Endothelial cell (in vitro differentiated cells): ENCODE measurements around the gene TMEM144. TPM values are rescaled to one million over a fixed set of nuclear protein-coding genes. Genes with fewer than 3 reads are reported as not detected.
"Not testable (repeated sequence)": the region's sequence is repeated elsewhere in the genome, so short reads cannot be mapped to it uniquely, and the experiment has no call there.

ENCODE experiments used
- DNase-seq: peaks from one replicate; pipeline ENCODE4 v3.0.0; 2021; ENCODE audit warnings: low spot score
- H3K27ac Mint-ChIP-seq: one replicate; pipeline ENCODE4 v1.8.0; 2021; ENCODE audit warnings: mixed read lengths, inconsistent platforms; ENCODE audit not compliant: unreplicated experiment
- H3K27me3 Mint-ChIP-seq: one replicate; pipeline ENCODE4 v1.8.0; 2021; ENCODE audit warnings: mild to moderate bottlenecking, moderate library complexity, mixed read lengths, inconsistent platforms; ENCODE audit not compliant: unreplicated experiment
- H3K36me3 Mint-ChIP-seq: one replicate; pipeline ENCODE4 v1.8.0; 2021; ENCODE audit warnings: mild to moderate bottlenecking, low read depth, mixed read lengths, inconsistent platforms; ENCODE audit not compliant: unreplicated experiment
- H3K4me1 Mint-ChIP-seq: one replicate; pipeline ENCODE4 v1.8.0; 2021; ENCODE audit warnings: mild to moderate bottlenecking, mixed read lengths, inconsistent platforms; ENCODE audit not compliant: unreplicated experiment
- H3K4me3 Mint-ChIP-seq: one replicate; pipeline ENCODE4 v1.8.0; 2021; ENCODE audit warnings: mild to moderate bottlenecking, mixed read lengths, inconsistent platforms; ENCODE audit not compliant: unreplicated experiment
- H3K9me3 Mint-ChIP-seq: one replicate; pipeline ENCODE4 v1.8.0; 2021; ENCODE audit warnings: mixed read lengths, inconsistent platforms; ENCODE audit not compliant: unreplicated experiment
- total RNA-seq: library from RNA; stranded (reverse); fragmentation: NEBNext Ultra II Directional; extraction: Animal tissue kit (Norgen Biotek cat#: 25700); gene quantifications from one replicate; pipeline ENCODE4 v1.2.1, GENCODE V29; 2021; ENCODE audit not compliant: unreplicated experiment
- TF ChIP-seq, protein P1 (sequence below): fragments of 200-600 bp; sonication (generic); IDR thresholded peaks from one replicate; pipeline ENCODE4 v1.5.0; 2021; ENCODE audit warnings: antibody characterized with exemption; ENCODE audit not compliant: unreplicated experiment

The TMEM144 gene
- total RNA-seq, 1 donor from 2014 or later, result 5.7 TPM

DNA sequence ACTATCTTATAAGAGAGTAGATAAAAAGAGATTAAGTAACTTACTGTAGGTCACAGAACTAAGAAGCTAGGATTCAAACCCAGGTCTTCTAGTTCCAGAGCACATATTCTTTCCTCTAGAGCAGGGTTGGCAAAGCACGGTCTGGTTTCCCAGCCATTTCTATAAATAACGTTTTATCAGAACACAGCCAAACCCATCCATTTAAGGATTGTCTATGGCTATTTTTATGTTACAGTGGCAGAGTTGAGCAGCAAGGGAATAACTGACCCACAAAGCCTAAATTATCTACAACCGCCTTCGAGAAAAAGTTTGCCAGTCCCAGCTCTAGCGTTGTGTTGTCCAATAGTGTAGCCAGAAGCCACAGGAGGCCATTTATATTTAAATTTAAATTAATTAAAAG, 7.5 kb downstream of the TMEM144 start:
- DNase-seq, result no peak
- no peak overlapping the region for H3K27ac Mint-ChIP-seq
- no peaks in the 10 kb centered on the region for H3K9me3 Mint-ChIP-seq
- no peaks in the 10 kb centered on the region for H3K36me3 Mint-ChIP-seq
- peaks cover 6% of the 10 kb centered on the region for H3K4me1 Mint-ChIP-seq
- no peak overlapping the region for H3K4me3 Mint-ChIP-seq
- H3K27me3 Mint-ChIP-seq, result peaks cover 3% of the 10 kb centered on the region
- TF ChIP-seq, protein P1, sequence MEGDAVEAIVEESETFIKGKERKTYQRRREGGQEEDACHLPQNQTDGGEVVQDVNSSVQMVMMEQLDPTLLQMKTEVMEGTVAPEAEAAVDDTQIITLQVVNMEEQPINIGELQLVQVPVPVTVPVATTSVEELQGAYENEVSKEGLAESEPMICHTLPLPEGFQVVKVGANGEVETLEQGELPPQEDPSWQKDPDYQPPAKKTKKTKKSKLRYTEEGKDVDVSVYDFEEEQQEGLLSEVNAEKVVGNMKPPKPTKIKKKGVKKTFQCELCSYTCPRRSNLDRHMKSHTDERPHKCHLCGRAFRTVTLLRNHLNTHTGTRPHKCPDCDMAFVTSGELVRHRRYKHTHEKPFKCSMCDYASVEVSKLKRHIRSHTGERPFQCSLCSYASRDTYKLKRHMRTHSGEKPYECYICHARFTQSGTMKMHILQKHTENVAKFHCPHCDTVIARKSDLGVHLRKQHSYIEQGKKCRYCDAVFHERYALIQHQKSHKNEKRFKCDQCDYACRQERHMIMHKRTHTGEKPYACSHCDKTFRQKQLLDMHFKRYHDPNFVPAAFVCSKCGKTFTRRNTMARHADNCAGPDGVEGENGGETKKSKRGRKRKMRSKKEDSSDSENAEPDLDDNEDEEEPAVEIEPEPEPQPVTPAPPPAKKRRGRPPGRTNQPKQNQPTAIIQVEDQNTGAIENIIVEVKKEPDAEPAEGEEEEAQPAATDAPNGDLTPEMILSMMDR, result no peak

DNA sequence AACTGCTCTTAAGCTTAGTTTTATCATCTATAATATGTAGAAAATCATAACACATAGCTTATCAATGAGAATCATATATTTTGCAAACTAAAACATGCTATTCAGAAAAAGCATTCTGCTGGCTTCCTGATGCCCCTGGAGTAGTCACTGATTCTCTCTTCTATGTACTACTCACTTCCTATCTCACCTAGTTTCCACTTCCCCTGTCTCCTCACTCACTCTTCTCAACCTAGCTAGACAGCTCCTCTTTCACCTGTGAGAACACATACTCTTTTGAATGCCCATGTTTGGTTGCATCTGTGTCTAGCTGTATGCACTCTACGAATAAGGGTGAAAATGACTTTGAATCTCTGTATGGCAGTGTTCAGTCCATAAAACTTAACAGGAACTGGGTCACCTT, 9.3 kb downstream of the TMEM144 start:
- no peaks in the 10 kb centered on the region for H3K9me3 Mint-ChIP-seq
- H3K4me1 Mint-ChIP-seq, result peaks cover 2% of the 10 kb centered on the region
- no peaks in the 10 kb centered on the region for H3K27me3 Mint-ChIP-seq
- H3K36me3 Mint-ChIP-seq, result no peaks in the 10 kb centered on the region
- DNase-seq, result no peak
- TF ChIP-seq, protein P1, result no peak
- H3K27ac Mint-ChIP-seq, result no peak overlapping the region
- no peak overlapping the region for H3K4me3 Mint-ChIP-seq

DNA sequence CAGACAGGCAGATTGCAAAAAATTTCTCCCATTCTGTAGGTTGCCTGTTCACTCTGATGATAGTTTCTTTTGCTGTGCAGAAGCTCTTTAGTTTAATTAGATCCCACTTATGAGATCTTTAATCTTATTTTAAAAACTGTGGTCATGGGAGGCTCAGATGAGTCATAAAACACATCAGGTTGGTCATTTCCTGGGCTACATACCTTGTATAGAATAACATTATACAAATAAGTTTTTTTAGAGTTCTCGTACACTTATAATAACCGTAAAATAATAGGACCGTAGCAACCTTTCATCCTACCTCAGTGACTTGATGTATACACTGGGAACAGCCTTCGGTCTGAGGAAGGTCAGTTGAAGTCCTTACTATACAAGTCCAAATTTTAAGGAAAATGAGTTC, 14.0 kb downstream of the TMEM144 start:
- not testable (repeated sequence) for H3K4me3 Mint-ChIP-seq, H3K27ac Mint-ChIP-seq, H3K27me3 Mint-ChIP-seq, H3K4me1 Mint-ChIP-seq, DNase-seq, H3K36me3 Mint-ChIP-seq, H3K9me3 Mint-ChIP-seq

DNA sequence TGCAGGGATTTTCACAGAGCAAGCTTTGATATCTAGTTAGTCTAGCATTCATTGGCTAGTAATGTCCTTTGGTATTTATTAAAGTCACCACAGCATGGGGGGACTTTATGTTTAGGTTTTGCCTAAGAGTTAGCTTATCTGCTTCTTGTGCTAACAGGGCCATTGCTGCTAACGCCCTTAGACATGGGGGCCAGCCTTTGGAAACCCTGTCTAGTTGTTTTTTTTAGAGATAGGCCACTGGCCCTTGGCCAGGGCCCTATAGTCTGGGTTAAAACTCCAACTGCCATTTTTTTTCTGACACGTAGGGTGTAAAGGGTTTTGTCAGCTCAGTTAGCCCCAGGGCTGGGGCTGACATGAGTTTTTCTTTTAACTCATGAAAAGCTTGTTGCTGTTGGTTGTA, 14.7 kb downstream of the TMEM144 start:
- not testable (repeated sequence) for H3K4me1 Mint-ChIP-seq, H3K36me3 Mint-ChIP-seq, H3K27ac Mint-ChIP-seq, H3K9me3 Mint-ChIP-seq, DNase-seq, H3K4me3 Mint-ChIP-seq, H3K27me3 Mint-ChIP-seq

DNA sequence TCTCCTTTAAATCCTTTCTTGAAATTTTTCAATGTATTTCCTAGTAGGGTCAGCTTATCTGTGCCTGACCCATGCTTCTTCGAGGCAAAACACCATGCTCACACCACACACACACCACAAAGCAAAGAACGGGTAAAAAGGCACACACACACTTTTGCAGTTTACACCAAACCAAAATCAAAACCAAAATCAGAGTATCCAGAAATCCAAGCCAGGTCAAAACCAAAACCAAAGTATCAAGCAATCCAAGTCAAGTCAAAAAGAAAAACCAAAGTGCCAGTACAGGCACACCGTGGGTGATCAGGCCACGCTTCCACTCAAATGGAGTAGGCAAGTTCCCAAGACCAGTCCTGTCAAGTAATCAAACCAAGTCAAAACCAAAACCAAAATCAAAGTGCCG, 17.6 kb downstream of the TMEM144 start:
- not testable (repeated sequence) for H3K4me3 Mint-ChIP-seq, H3K27ac Mint-ChIP-seq, H3K4me1 Mint-ChIP-seq

DNA sequence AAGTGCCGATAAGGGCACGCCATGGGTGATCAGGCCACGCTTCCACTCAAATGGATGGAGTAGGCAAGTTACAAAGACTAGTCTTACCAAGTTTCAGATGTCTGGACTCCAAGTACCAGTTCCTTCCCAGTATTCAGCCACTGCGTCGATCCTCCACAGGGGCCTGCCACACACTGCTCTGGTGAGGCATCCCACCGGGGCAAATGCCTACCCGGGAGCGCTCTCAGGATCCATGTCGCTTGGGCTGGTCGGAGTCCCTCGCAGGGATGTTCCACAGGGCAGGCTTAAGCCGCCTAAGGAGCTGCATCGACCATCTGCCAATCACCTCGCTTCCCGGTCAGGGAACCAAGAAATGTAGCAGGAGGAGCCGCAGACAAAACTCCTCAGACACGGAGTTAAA, 18.1 kb downstream of the TMEM144 start:
- not testable (repeated sequence) for H3K4me1 Mint-ChIP-seq, H3K36me3 Mint-ChIP-seq, H3K27ac Mint-ChIP-seq, H3K9me3 Mint-ChIP-seq, H3K4me3 Mint-ChIP-seq, DNase-seq, H3K27me3 Mint-ChIP-seq

More for the DNA sequence above, 17.6 kb downstream of the TMEM144 start:
- DNase-seq, H3K36me3 Mint-ChIP-seq, H3K9me3 Mint-ChIP-seq, H3K27me3 Mint-ChIP-seq: not testable (repeated sequence)

DNA sequence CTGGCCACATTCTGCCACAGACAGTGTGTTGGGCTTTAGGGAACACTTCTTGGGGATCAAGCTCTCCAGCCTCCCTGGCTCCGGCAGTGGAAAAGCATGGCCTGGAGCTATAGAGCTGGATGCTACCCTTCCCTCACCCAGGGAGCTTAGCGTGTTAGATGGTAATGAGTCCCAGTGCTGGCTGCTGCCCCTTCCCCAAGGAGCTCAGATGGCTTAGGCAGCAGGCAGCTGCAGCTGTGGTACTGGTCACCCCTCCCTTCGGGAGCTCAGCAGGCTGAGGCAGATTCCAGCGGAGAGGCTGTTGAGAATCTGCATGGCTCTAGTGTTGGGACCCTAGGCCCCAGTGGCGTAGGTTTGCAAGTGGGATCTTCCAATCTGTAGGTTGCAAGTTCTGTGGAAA, 19.5 kb downstream of the TMEM144 start:
- Mint-ChIP-seq H3K27ac (no peak overlapping the region), H3K9me3 (no peaks in the 10 kb centered on the region), H3K4me1 (peaks cover 3% of the 10 kb centered on the region), H3K36me3 (peaks cover 8% of the 10 kb centered on the region), H3K4me3 (no peak overlapping the region), H3K27me3 (peaks cover 2% of the 10 kb centered on the region)
- TF ChIP-seq, protein P1, result no peak
- DNase-seq, result no peak
